Mesothelial cell of epicardium (in vitro differentiated cells): Measurements from ENCODE around the gene SLC38A10. TPM values are rescaled to one million over a fixed set of nuclear protein-coding genes. Genes with fewer than 3 reads are reported as not detected.

ENCODE experiments used
- DNase-seq, 2 experiments: peaks; one replicate each; pipeline ENCODE4 v3.0.0; 2021; ENCODE audit warnings: low spot score in 2 of 2; ENCODE audit not compliant: unreplicated experiment in 2 of 2
- H3K27ac Mint-ChIP-seq: 2 replicates; pipeline ENCODE4 v1.8.0; 2021; ENCODE audit warnings: mixed read lengths
- H3K27me3 Mint-ChIP-seq: 2 replicates; pipeline ENCODE4 v1.8.0; 2021; ENCODE audit warnings: low read depth, mixed read lengths
- H3K36me3 Mint-ChIP-seq: 2 replicates; pipeline ENCODE4 v1.8.0; 2021; ENCODE audit warnings: mixed read lengths
- H3K4me1 Mint-ChIP-seq: 2 replicates; pipeline ENCODE4 v1.8.0; 2021; ENCODE audit warnings: mixed read lengths
- H3K4me3 Mint-ChIP-seq: 2 replicates; pipeline ENCODE4 v1.8.0; 2021; ENCODE audit warnings: mild to moderate bottlenecking, moderate library complexity, mixed read lengths
- H3K9me3 Mint-ChIP-seq: 2 replicates; pipeline ENCODE4 v1.8.0; 2021; ENCODE audit warnings: mixed read lengths
- CTCF ChIP-seq: fragments of 200-600 bp; sonication (generic); IDR thresholded peaks from one replicate; pipeline ENCODE4 v1.5.0; 2021; ENCODE audit warnings: antibody characterized with exemption; ENCODE audit not compliant: unreplicated experiment
- total RNA-seq: library from RNA; stranded (reverse); gene quantifications from 3 replicates; pipeline ENCODE4 v1.2.1, GENCODE V29; 2021

SLC38A10 gene
- total RNA-seq, 1 donor from 2014 or later, result 103 TPM

- no peak for TF ChIP-seq CTCF
- Mint-ChIP-seq H3K36me3 (peaks cover 11% of the 10 kb centered on the region), H3K4me3 (no peak overlapping the region), H3K27me3 (no peaks in the 10 kb centered on the region), H3K4me1 (peaks cover 29% of the 10 kb centered on the region), H3K27ac (peak overlapping the region; percentile 50), H3K9me3 (no peaks in the 10 kb centered on the region)
- no peak for DNase-seq
Observed at GRCh38 chr17:81292450-81292849, 2.7 kb downstream of the SLC38A10 start.

- peak; percentile 56 to 83 for DNase-seq
- H3K4me3 Mint-ChIP-seq, result peak overlapping the region; percentile 16
- peak overlapping the region; percentile 59 for H3K27ac Mint-ChIP-seq
- TF ChIP-seq CTCF, result peak; percentile 67
- peaks cover 28% of the 10 kb centered on the region for H3K4me1 Mint-ChIP-seq
- H3K9me3 Mint-ChIP-seq, result no peaks in the 10 kb centered on the region
- H3K27me3 Mint-ChIP-seq, result no peaks in the 10 kb centered on the region
- peaks cover 11% of the 10 kb centered on the region for H3K36me3 Mint-ChIP-seq
Observed at GRCh38 chr17:81291662-81292061, 3.4 kb downstream of the SLC38A10 start.

GRCh38 chr17:81290230-81290629 lies 4.9 kb downstream of the SLC38A10 start:
- H3K27ac Mint-ChIP-seq, result no peak overlapping the region
- no peak for DNase-seq
- peaks cover 11% of the 10 kb centered on the region for H3K36me3 Mint-ChIP-seq
- TF ChIP-seq CTCF, result no peak
- H3K27me3 Mint-ChIP-seq, result no peaks in the 10 kb centered on the region
- H3K9me3 Mint-ChIP-seq, result no peaks in the 10 kb centered on the region
- H3K4me3 Mint-ChIP-seq, result no peak overlapping the region
- peaks cover 19% of the 10 kb centered on the region for H3K4me1 Mint-ChIP-seq

- Mint-ChIP-seq H3K36me3 (peaks cover 11% of the 10 kb centered on the region), H3K27me3 (no peaks in the 10 kb centered on the region), H3K27ac (no peak overlapping the region), H3K9me3 (no peaks in the 10 kb centered on the region), H3K4me1 (peaks cover 17% of the 10 kb centered on the region), H3K4me3 (no peak overlapping the region)
- no peak for TF ChIP-seq CTCF
- DNase-seq, result no peak
Observed at GRCh38 chr17:81289627-81290026, 5.5 kb downstream of the SLC38A10 start.

- H3K27ac Mint-ChIP-seq, result no peak overlapping the region
- H3K4me1 Mint-ChIP-seq, result peaks cover 10% of the 10 kb centered on the region
- H3K36me3 Mint-ChIP-seq, result peaks cover 13% of the 10 kb centered on the region
- H3K4me3 Mint-ChIP-seq, result no peak overlapping the region
- no peak for TF ChIP-seq CTCF
- DNase-seq, result no peak
- H3K9me3 Mint-ChIP-seq, result no peaks in the 10 kb centered on the region
- no peaks in the 10 kb centered on the region for H3K27me3 Mint-ChIP-seq
Observed at GRCh38 chr17:81288715-81289114, 6.4 kb downstream of the SLC38A10 start.

- H3K27me3 Mint-ChIP-seq, result no peaks in the 10 kb centered on the region
- no peak for DNase-seq
- H3K4me3 Mint-ChIP-seq, result no peak overlapping the region
- H3K27ac Mint-ChIP-seq, result no peak overlapping the region
- no peaks in the 10 kb centered on the region for H3K9me3 Mint-ChIP-seq
- peaks cover 13% of the 10 kb centered on the region for H3K36me3 Mint-ChIP-seq
- peaks cover 8% of the 10 kb centered on the region for H3K4me1 Mint-ChIP-seq
- TF ChIP-seq CTCF, result no peak
Observed at GRCh38 chr17:81287741-81288430, 7.2 kb downstream of the SLC38A10 start.
